GM12891 (cell line): ENCODE results near the gene NPAS1.

Experiments used
- POLR2A ChIP-seq: IDR thresholded peaks from 2 replicates; pipeline ENCODE4 v1.6.1; 2011; ENCODE audit warnings: low read depth, low read length, control low read depth
- POLR2AphosphoS5 ChIP-seq: IDR thresholded peaks from 2 replicates; pipeline ENCODE4 v1.6.1; 2011; ENCODE audit warnings: low read depth, low read length, control low read depth
- SPI1 ChIP-seq: IDR thresholded peaks from 2 replicates; pipeline ENCODE4 v1.6.1; 2011; ENCODE audit warnings: low read depth, low read length, control low read depth
- TAF1 ChIP-seq: IDR thresholded peaks from 2 replicates; pipeline ENCODE4 v1.6.1; 2011; ENCODE audit warnings: low read depth, low read length, control low read depth

- TF ChIP-seq POLR2A (no peak), TAF1 (no peak), POLR2AphosphoS5 (no peak), SPI1 (no peak)
Observed at GRCh38 chr19:47020132-47020805, 632 bp downstream of the NPAS1 start.
